ENCODE data around the gene PAX2. TPM values are rescaled to one million over a fixed set of nuclear protein-coding genes. Genes with fewer than 3 reads are reported as not detected.

Gene PAX2
- total and polyA plus RNA-seq, 2 experiments from 2014 or later, result not detected

DNA sequence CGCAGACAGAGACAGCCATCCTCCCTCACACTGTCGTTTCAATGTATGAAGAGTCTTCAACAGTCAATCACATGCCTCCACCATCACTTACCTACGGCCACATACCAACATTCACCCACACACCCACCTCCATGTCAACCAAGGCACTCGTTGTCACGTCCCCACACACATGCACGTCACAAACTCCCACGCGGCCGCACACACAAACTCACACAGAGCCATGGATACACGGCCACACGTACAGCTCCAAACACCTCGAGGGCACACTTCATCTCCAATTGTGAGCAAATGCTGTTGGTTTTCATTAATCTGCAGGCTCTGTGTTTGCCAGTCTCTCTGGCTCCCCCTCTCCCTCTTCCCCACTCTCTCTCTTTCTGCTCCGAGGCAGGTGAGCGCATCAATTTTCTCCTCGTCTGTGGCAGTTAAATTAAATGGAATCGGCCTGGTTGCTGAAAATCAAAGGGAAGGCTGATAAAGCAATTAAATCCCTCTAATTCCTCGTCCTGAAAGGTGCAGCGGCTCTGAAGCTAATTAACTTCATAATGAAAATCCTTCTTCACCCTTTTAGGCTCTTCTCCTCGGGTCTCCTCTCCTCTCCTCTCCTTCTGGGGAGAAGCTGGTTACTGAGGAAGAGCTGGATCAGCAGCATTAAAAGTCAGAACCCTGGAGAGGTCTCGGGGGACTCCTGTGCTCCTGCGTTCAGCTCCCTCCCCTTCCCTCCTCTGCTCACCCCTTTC lies 113.5 kb downstream of the PAX2 start:
- in situ Hi-C loops (cut with MboI), result no loop called here
- 43 to 45% methylated on average over 19 to 21 of the region's 21 CpGs for WGBS, 2 experiments (ENCODE audit: low coverage in 1 of 2, low lambda C conversion rate in 2 of 2, missing lambda C conversion rate in 2 of 2)
- DNase-seq, result no peak
- Histone ChIP-seq H3K27me3 (replicated peaks; ENCODE audit: insufficient read depth) (peaks cover 64% of the 10 kb centered on the region), H3K79me2 (ENCODE audit: insufficient read depth) (no peaks in the 10 kb centered on the region), H3K27ac (no peak overlapping the region), H2AFZ (no peak overlapping the region), H3K4me3 (no peak overlapping the region), H3K9ac (no peak overlapping the region), H3K4me2 (ENCODE audit: unreplicated experiment) (no peak overlapping the region), H3K9me3 (ENCODE audit: low read depth) (peaks cover 3% of the 10 kb centered on the region), H3F3A (ENCODE audit: insufficient read depth) (no peaks in the 10 kb centered on the region), H3K4me1 (ENCODE audit: insufficient read depth) (no peaks in the 10 kb centered on the region), H3K9me2 (ENCODE audit: insufficient read depth) (no peaks in the 10 kb centered on the region), H4K20me1 (ENCODE audit: insufficient read depth) (no peaks in the 10 kb centered on the region), H3K36me3 (ENCODE audit: low read depth) (no peaks in the 10 kb centered on the region)
- TF ChIP-seq EZH2 (IDR thresholded peaks at IDR 0.05; ENCODE audit: insufficient read depth, poor library complexity, severe bottlenecking), result no peak
- TF ChIP-seq EZH2phosphoT487 (IDR thresholded peaks at IDR 0.05; ENCODE audit: insufficient read depth, low read depth), result no peak

DNA sequence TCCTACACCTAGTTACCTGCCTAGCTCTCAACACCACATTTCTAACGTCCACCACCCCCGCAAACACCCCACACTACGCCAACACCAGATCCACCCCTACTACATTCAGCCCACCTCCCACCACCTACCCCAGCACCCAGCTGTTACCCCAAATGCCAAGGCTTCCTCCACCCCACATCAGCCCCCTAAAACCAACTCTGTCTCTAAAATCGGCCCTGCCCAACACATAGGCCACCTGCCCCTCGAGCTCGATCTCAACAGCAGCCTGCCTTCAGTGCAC lies 114.0 kb downstream of the PAX2 start:
- in situ Hi-C loops (cut with MboI), result no loop called here
- H3K36me3 ChIP-seq (ENCODE audit: low read depth), result no peaks in the 10 kb centered on the region
- no peak overlapping the region for H2AFZ ChIP-seq
- H3K9me3 ChIP-seq (ENCODE audit: low read depth), result peaks cover 3% of the 10 kb centered on the region
- DNase-seq, result no peak
- H3K9ac ChIP-seq, result no peak overlapping the region
- H4K20me1 ChIP-seq (ENCODE audit: insufficient read depth), result no peaks in the 10 kb centered on the region
- H3F3A ChIP-seq (ENCODE audit: insufficient read depth), result no peaks in the 10 kb centered on the region
- 53 to 57% methylated on average over 6 of the region's 6 CpGs for WGBS, 2 experiments (ENCODE audit: low coverage in 1 of 2, low lambda C conversion rate in 2 of 2, missing lambda C conversion rate in 2 of 2)
- no peaks in the 10 kb centered on the region for H3K4me1 ChIP-seq (ENCODE audit: insufficient read depth)
- peaks cover 64% of the 10 kb centered on the region for H3K27me3 ChIP-seq (replicated peaks; ENCODE audit: insufficient read depth)
- H3K4me2 ChIP-seq (ENCODE audit: unreplicated experiment), result no peak overlapping the region
- no peaks in the 10 kb centered on the region for H3K79me2 ChIP-seq (ENCODE audit: insufficient read depth)
- H3K9me2 ChIP-seq (ENCODE audit: insufficient read depth), result no peaks in the 10 kb centered on the region
- no peak overlapping the region for H3K4me3 ChIP-seq
- no peak overlapping the region for H3K27ac ChIP-seq
- TF ChIP-seq EZH2 (IDR thresholded peaks at IDR 0.05; ENCODE audit: insufficient read depth, poor library complexity, severe bottlenecking) (no peak), EZH2phosphoT487 (IDR thresholded peaks at IDR 0.05; ENCODE audit: insufficient read depth, low read depth) (no peak)

DNA sequence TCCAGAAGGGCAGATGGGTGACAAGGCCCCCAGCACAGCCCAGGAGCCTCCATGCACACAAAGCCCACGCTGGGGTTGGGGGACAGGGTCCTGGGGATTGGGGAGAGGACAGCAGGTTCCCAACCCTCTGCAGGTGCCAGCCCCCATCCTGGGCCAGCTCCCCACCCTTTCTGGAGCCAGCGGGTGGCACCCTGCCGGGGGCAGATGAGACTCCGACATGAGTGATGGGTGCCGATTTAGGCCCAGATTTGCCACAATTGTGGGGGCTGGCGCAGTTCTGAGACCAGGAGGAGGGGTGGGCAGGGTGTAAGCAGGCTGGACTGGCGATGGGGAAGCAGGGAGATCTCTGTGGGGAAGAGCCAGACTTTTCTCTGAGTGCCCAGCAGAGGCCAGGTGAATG lies 118.1 kb downstream of the PAX2 start:
- no peak for DNase-seq
- Histone ChIP-seq H3K4me3 (no peak overlapping the region), H3K9me2 (ENCODE audit: insufficient read depth) (no peaks in the 10 kb centered on the region), H3K36me3 (ENCODE audit: low read depth) (no peaks in the 10 kb centered on the region), H3K4me2 (ENCODE audit: unreplicated experiment) (no peak overlapping the region), H3K27me3 (replicated peaks; ENCODE audit: insufficient read depth) (peaks cover 53% of the 10 kb centered on the region), H3K9ac (no peak overlapping the region), H3K79me2 (ENCODE audit: insufficient read depth) (no peaks in the 10 kb centered on the region), H3F3A (ENCODE audit: insufficient read depth) (no peaks in the 10 kb centered on the region), H3K27ac (no peak overlapping the region), H3K9me3 (ENCODE audit: low read depth) (no peaks in the 10 kb centered on the region), H3K4me1 (ENCODE audit: insufficient read depth) (no peaks in the 10 kb centered on the region), H2AFZ (no peak overlapping the region), H4K20me1 (ENCODE audit: insufficient read depth) (no peaks in the 10 kb centered on the region)
- TF ChIP-seq EZH2 (IDR thresholded peaks at IDR 0.05; ENCODE audit: insufficient read depth, poor library complexity, severe bottlenecking) (no peak), EZH2phosphoT487 (IDR thresholded peaks at IDR 0.05; ENCODE audit: insufficient read depth, low read depth) (no peak)
- in situ Hi-C loops (cut with MboI), result no loop called here
- WGBS, 2 experiments (ENCODE audit: low coverage in 1 of 2, low lambda C conversion rate in 2 of 2, missing lambda C conversion rate in 2 of 2), result 52 to 60% methylated on average over 6 to 7 of the region's 7 CpGs

DNA sequence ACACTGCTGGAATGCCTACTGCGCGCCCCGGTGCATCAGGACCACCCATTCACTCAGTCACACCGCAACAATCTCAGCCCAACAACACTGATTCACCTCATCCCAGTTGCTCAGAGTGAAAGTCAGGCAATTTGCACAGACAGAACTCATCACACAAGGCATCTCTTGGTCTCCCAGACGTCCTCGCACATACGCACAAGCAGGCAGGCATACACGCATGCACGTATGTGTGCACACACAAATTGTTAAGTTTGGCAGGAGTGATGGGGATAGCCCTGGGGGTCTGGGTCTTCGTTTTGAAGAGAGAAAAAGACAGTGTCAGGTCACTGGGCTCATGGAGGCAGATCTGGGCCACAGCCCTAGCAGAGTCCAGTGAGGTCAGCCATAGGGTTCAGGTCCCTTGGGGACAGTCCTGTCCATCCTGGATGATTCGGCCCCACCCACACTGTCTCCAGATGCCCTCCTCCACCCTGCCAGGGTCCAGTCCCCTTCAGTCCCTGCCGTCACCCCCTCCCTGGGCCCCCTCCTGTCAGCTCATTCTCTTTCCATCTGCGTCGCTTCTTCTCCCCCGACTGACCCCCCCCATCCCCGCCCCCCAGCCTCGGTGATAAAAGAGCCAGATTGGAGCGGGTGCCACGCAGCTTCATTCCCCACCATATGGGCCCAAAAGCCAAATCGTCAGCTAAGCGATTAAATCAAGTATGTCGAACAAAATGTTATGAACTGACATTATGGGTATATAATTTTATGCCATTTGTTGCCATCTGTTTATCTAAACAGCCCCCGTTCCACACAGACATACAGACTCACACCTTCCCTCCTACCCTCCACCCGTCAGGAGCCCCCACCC lies 118.9 kb downstream of the PAX2 start:
- Histone ChIP-seq H3K4me2 (ENCODE audit: unreplicated experiment) (no peak overlapping the region), H3K27ac (no peak overlapping the region), H3K27me3 (replicated peaks; ENCODE audit: insufficient read depth) (peaks cover 45% of the 10 kb centered on the region), H3K4me3 (no peak overlapping the region), H3K9me3 (ENCODE audit: low read depth) (no peaks in the 10 kb centered on the region), H2AFZ (no peak overlapping the region), H3K4me1 (ENCODE audit: insufficient read depth) (no peaks in the 10 kb centered on the region), H4K20me1 (ENCODE audit: insufficient read depth) (no peaks in the 10 kb centered on the region), H3K79me2 (ENCODE audit: insufficient read depth) (no peaks in the 10 kb centered on the region), H3K9me2 (ENCODE audit: insufficient read depth) (no peaks in the 10 kb centered on the region), H3K36me3 (ENCODE audit: low read depth) (no peaks in the 10 kb centered on the region), H3F3A (ENCODE audit: insufficient read depth) (no peaks in the 10 kb centered on the region), H3K9ac (no peak overlapping the region)
- in situ Hi-C loops (cut with MboI), result no loop called here
- 61 to 63% methylated on average over 23 to 24 of the region's 24 CpGs for WGBS, 2 experiments (ENCODE audit: low coverage in 1 of 2, low lambda C conversion rate in 2 of 2, missing lambda C conversion rate in 2 of 2)
- no peak for DNase-seq
- TF ChIP-seq EZH2 (IDR thresholded peaks at IDR 0.05; ENCODE audit: insufficient read depth, poor library complexity, severe bottlenecking) (no peak), EZH2phosphoT487 (IDR thresholded peaks at IDR 0.05; ENCODE audit: insufficient read depth, low read depth) (no peak)
